GM12878 (cell line): ENCODE results near the gene EMSY. TPM values are rescaled to one million over a fixed set of nuclear protein-coding genes. Genes with fewer than 3 reads are reported as not detected.

Source experiments
- ATAC-seq: fragments of 200-7000 bp; cut with Tn5 transposase; 3 replicates; pipeline ENCODE4 v1.9.1; 2020; ENCODE audit warnings: mild to moderate bottlenecking, moderate library complexity
- BruUV-seq: library from RNA; stranded (reverse); fragments of 400-500 nt; replicated peaks from 2 replicates; lab custom pipeline; 2021; lab: Mats Ljungman, UMichigan
- CTCF ChIA-PET: fragments of 300-600 bp; sonication (Branson Sonifier 250); formaldehyde crosslinking; extraction: SDS; loops from one replicate; lab custom pipeline; 2021; ENCODE audit warnings: inconsistent platforms; lab: Yijun Ruan, JAX
- POLR2A ChIA-PET: fragments of 350-600 bp; formaldehyde crosslinking; extraction: SDS; loops from one replicate; lab custom pipeline; 2021; ENCODE audit warnings: inconsistent platforms; lab: Charles Lee
- RAD21 ChIA-PET: fragments of 300-600 bp; sonication (Branson Sonifier 250); formaldehyde crosslinking; loops from one replicate; lab custom pipeline; 2023; ENCODE audit warnings: antibody characterized with exemption; ENCODE audit not compliant: unreplicated experiment; lab: Charles Lee
- SMC1A ChIA-PET: fragments of 300-600 bp; sonication (Branson Sonifier 250); formaldehyde crosslinking; loops from one replicate; lab custom pipeline; 2023; ENCODE audit not compliant: unreplicated experiment, uncharacterized antibody; lab: Charles Lee
- DNase-seq: peaks from one replicate; pipeline ENCODE4 v3.0.0-alpha.2; 2011; ENCODE audit warnings: low read depth, low spot score
- FAIRE-seq: peaks from 3 replicates; lab custom pipeline; 2011; peaks lifted over from hg19 to GRCh38; lab: Jason Lieb, UNC
- H2AFZ ChIP-seq: 2 replicates; pipeline ENCODE4 v1.6.0; 2011; ENCODE audit warnings: low read depth, low read length, control low read depth; ENCODE audit not compliant: control insufficient read depth
- H3K27ac ChIP-seq: 2 replicates; pipeline ENCODE4 v1.5.1; 2011; ENCODE audit warnings: control low read depth; ENCODE audit not compliant: control insufficient read depth, insufficient read depth
- H3K27me3 ChIP-seq, 2 experiments: replicated peaks in 1 of 2; 2 replicates each; pipeline versions ENCODE4 v1.6.0 to v1.6.1; 2011; ENCODE audit warnings: low read length in 1 of 2; ENCODE audit not compliant: control insufficient read depth in 2 of 2, insufficient read depth in 2 of 2
- H3K36me3 ChIP-seq, 2 experiments: 2 replicates each; pipeline ENCODE4 v1.5.1; 2011; ENCODE audit warnings: low read length in 1 of 2; ENCODE audit not compliant: control insufficient read depth in 2 of 2, insufficient read depth in 2 of 2
- H3K4me1 ChIP-seq: 2 replicates; pipeline ENCODE4 v1.6.1; 2011; ENCODE audit warnings: mild to moderate bottlenecking, low read length, moderate library complexity, mixed read lengths; ENCODE audit not compliant: control insufficient read depth, insufficient read depth
- H3K4me2 ChIP-seq: 2 replicates; pipeline ENCODE4 v1.6.0; 2011; ENCODE audit warnings: control low read depth; ENCODE audit not compliant: control insufficient read depth, insufficient read depth
- H3K4me3 ChIP-seq: fragments of 200-600 bp; sonication (generic); 2 replicates; pipeline ENCODE4 v1.5.1; 2016
- H3K79me2 ChIP-seq: 2 replicates; pipeline ENCODE4 v1.6.0; 2011; ENCODE audit warnings: low read length; ENCODE audit not compliant: control insufficient read depth, insufficient read depth
- H3K9ac ChIP-seq: 2 replicates; pipeline ENCODE4 v1.8.0; 2011; ENCODE audit warnings: low read length, control low read depth, mixed read lengths; ENCODE audit not compliant: control insufficient read depth, insufficient read depth
- H3K9me3 ChIP-seq: replicated peaks from 3 replicates; pipeline ENCODE4 v1.5.1; 2011; ENCODE audit warnings: mild to moderate bottlenecking, low read length; ENCODE audit not compliant: control insufficient read depth, insufficient read depth
- H4K20me1 ChIP-seq: 2 replicates; pipeline ENCODE4 v1.6.0; 2011; ENCODE audit not compliant: control insufficient read depth, insufficient read depth
- CREB1 ChIP-seq: IDR thresholded peaks from 2 replicates; pipeline ENCODE4 v1.6.1; 2012; ENCODE audit warnings: low read depth, mild to moderate bottlenecking, inconsistent platforms
- GATAD2B ChIP-seq: fragments of 450-650 bp; conservative IDR thresholded peaks from 2 replicates; pipeline ENCODE4 v1.6.1; 2017; ENCODE audit warnings: low read depth, mild to moderate bottlenecking, moderate library complexity
- JUNB ChIP-seq: IDR thresholded peaks from 2 replicates; pipeline ENCODE4 v1.6.1; 2016; ENCODE audit warnings: antibody characterized with exemption, mild to moderate bottlenecking
- JUND ChIP-seq: IDR thresholded peaks from 2 replicates; pipeline ENCODE4 v1.6.1; 2012; ENCODE audit warnings: low read depth, mild to moderate bottlenecking, low read length, improper control_type of control experiment, moderate library complexity
- RCOR1 ChIP-seq: conservative IDR thresholded peaks from 2 replicates; pipeline ENCODE4 v1.6.1; 2012; ENCODE audit warnings: low read depth, low read length, improper control_type of control experiment
- ZNF207 ChIP-seq: fragments of 450-650 bp; IDR thresholded peaks from 2 replicates; pipeline ENCODE4 v1.6.1; 2014; ENCODE audit warnings: antibody characterized with exemption, mild to moderate bottlenecking, borderline replicate concordance
- ZNF217 ChIP-seq: fragments of 450-650 bp; IDR thresholded peaks from 2 replicates; pipeline ENCODE4 v1.6.1; 2017; ENCODE audit warnings: antibody characterized with exemption, mild to moderate bottlenecking
- WGBS: methylation state at CpG from one replicate; pipeline ENCODE4 v1.1.6; 2016; ENCODE audit warnings: low lambda C conversion rate; ENCODE audit not compliant: insufficient replicate concordance, insufficient coverage; ENCODE audit errors: missing lambda C conversion rate; 5-methylcytosine and 5-hydroxymethylcytosine counted together
- in situ Hi-C: fragments of 300-500 bp; cut with MboI; formaldehyde crosslinking; loops from 9 replicates; pipeline ENCODE4 v1.14.3; 2018; ENCODE audit warnings: mixed read lengths
- intact Hi-C: fragments of 100-400 bp; cut with micrococcal nuclease; formaldehyde crosslinking; loops from one replicate; pipeline ENCODE4 v1.14.2; 2022; ENCODE audit not compliant: unreplicated experiment
- polyA plus RNA-seq, 11 experiments: library from polyadenylated mRNA; depleted of rRNA in 4 of 11; unstranded in 6 of 11; stranded (reverse) in 5 of 11; fragments of >200 nt; fragmentation: Nextera tagmentation in 4 of 11; fragmentation: Illumina TruSeq in 1 of 11; extraction: Ambion mirVana in 4 of 11; extraction: Trizol in 1 of 11; gene quantifications; 1 replicate in 1 of 11; 2 replicates in 10 of 11; pipeline versions ENCODE4 v1.2.1 to v1.2.3, GENCODE V29; 2011 to 2016; ENCODE audit warnings: inconsistent platforms in 2 of 11, missing spikeins in 2 of 11, low read depth in 1 of 11
- total RNA-seq, 4 experiments: library from RNA; depleted of rRNA in 3 of 4; stranded (reverse); fragments of >200 nt in 3 of 4; fragmentation: Illumina TruSeq in 1 of 4; extraction: Trizol in 1 of 4; gene quantifications; 2 replicates each; pipeline versions ENCODE4 v1.2.1 to v1.2.3, GENCODE V29; 2013 to 2021
- TF ChIP-seq, protein P1 (sequence below): IDR thresholded peaks from 2 replicates; pipeline ENCODE4 v1.6.1; 2012; ENCODE audit warnings: mild to moderate bottlenecking, low read depth, low read length
- TF ChIP-seq, protein P2 (sequence below): IDR thresholded peaks from 2 replicates; pipeline ENCODE4 v1.6.1; 2012; ENCODE audit warnings: low read depth, low read length, improper control_type of control experiment
- TF ChIP-seq, protein P3 (sequence below): fragments of 450-650 bp; IDR thresholded peaks from 2 replicates; pipeline ENCODE4 v1.6.1; 2016; ENCODE audit warnings: mild to moderate bottlenecking

EMSY gene
- total and polyA plus RNA-seq, 10 of the 15 experiments (the other 5 are each of a cell fraction or from before 2014, with no cell fraction given): 9.3 to 26.9 (median 13.0) TPM

DNA sequence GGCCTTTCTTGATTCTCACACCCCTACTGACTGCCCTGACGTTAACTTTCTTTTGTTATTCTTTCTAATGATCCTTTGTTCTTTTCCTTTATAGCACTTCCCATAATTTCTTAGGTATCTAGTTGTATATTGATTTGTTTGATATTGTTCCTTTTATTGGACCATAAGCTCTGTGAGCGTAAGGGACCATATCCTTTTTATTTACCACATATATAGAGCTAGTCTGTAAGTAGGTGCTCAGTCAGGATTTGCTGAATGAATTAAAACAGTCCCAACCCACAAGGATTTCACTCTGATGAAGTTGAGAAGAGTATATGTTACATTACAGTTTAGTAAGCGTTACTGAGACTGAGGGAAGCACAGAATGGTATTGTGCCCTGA, 68.8 kb downstream of the EMSY start (continued):
- no peak for TF ChIP-seq JUND

DNA sequence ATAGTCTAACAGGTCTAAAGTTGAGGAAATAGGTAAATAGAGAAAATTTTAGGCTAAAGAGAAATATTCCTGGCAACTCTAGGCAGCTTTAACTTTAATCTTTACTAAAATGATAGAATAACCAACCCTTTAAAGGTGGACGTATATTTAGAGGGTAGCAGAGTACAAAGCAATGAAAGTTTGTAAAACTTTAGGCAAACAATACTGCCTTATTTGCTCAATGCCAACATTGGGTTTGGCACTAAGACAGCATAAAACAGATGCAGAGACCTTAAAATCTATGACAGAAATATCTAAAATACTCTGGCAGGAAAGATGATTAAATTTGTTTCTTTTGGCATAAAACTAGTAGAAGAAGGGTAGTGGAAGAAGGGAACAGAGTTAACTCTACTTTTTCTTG, 70.7 kb downstream of the EMSY start:
- no TSS peak for BruUV-seq
- WGBS: 97% methylated on average over 1 of the region's 1 CpG
- TF ChIP-seq ZNF207: no peak
- TF ChIP-seq CREB1: no peak
- TF ChIP-seq, protein P1, sequence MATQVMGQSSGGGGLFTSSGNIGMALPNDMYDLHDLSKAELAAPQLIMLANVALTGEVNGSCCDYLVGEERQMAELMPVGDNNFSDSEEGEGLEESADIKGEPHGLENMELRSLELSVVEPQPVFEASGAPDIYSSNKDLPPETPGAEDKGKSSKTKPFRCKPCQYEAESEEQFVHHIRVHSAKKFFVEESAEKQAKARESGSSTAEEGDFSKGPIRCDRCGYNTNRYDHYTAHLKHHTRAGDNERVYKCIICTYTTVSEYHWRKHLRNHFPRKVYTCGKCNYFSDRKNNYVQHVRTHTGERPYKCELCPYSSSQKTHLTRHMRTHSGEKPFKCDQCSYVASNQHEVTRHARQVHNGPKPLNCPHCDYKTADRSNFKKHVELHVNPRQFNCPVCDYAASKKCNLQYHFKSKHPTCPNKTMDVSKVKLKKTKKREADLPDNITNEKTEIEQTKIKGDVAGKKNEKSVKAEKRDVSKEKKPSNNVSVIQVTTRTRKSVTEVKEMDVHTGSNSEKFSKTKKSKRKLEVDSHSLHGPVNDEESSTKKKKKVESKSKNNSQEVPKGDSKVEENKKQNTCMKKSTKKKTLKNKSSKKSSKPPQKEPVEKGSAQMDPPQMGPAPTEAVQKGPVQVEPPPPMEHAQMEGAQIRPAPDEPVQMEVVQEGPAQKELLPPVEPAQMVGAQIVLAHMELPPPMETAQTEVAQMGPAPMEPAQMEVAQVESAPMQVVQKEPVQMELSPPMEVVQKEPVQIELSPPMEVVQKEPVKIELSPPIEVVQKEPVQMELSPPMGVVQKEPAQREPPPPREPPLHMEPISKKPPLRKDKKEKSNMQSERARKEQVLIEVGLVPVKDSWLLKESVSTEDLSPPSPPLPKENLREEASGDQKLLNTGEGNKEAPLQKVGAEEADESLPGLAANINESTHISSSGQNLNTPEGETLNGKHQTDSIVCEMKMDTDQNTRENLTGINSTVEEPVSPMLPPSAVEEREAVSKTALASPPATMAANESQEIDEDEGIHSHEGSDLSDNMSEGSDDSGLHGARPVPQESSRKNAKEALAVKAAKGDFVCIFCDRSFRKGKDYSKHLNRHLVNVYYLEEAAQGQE: no peak
- no peak for TF ChIP-seq RCOR1
- no peak for TF ChIP-seq ZNF217
- TF ChIP-seq, protein P2, sequence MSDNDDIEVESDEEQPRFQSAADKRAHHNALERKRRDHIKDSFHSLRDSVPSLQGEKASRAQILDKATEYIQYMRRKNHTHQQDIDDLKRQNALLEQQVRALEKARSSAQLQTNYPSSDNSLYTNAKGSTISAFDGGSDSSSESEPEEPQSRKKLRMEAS: no peak
- TF ChIP-seq JUNB: no peak
- no peak for TF ChIP-seq GATAD2B
- TF ChIP-seq, protein P3, sequence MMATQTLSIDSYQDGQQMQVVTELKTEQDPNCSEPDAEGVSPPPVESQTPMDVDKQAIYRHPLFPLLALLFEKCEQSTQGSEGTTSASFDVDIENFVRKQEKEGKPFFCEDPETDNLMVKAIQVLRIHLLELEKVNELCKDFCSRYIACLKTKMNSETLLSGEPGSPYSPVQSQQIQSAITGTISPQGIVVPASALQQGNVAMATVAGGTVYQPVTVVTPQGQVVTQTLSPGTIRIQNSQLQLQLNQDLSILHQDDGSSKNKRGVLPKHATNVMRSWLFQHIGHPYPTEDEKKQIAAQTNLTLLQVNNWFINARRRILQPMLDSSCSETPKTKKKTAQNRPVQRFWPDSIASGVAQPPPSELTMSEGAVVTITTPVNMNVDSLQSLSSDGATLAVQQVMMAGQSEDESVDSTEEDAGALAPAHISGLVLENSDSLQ: no peak
- Histone ChIP-seq H3K79me2 (no peaks in the 10 kb centered on the region), H3K27me3 (no peaks in the 10 kb centered on the region), H3K4me2 (no peak overlapping the region), H3K9ac (no peak overlapping the region), H4K20me1 (no peaks in the 10 kb centered on the region), H3K36me3 (no peaks in the 10 kb centered on the region; a peak in 1 of 4 replicates), H3K4me1 (no peaks in the 10 kb centered on the region), H3K9me3 (no peaks in the 10 kb centered on the region), H2AFZ (no peak overlapping the region), H3K4me3 (no peak overlapping the region), H3K27ac (no peak overlapping the region)
- RAD21 ChIA-PET: no interaction called here
- ATAC-seq (no peak), FAIRE-seq (no peak), DNase-seq (no peak)
- in situ Hi-C loops: no loop called here
- CTCF ChIA-PET: no interaction called here
- SMC1A ChIA-PET: no interaction called here
- intact Hi-C loops: loop anchor here (10.0 kb wide), 2 partner anchors 171 to 311 kb away; partner anchors contain the start of gene WNT11
- POLR2A ChIA-PET: no interaction called here
